H1 (cell line): ENCODE results near the gene NME4. TPM values are rescaled to one million over a fixed set of nuclear protein-coding genes. Genes with fewer than 3 reads are reported as not detected.

ENCODE experiments used
- CTCF ChIA-PET: fragments of 300-600 bp; sonication (Branson Sonifier 250); formaldehyde crosslinking; loops from one replicate; lab custom pipeline; 2021; ENCODE audit not compliant: partially characterized antibody; lab: Charles Lee
- POLR2A ChIA-PET: fragments of 300-600 bp; sonication (Branson Sonifier 250); formaldehyde crosslinking; loops from one replicate; lab custom pipeline; 2021; ENCODE audit warnings: inconsistent platforms; ENCODE audit not compliant: partially characterized antibody; lab: Charles Lee
- DNase-seq, 2 experiments: peaks; one replicate each; pipeline versions ENCODE4 v3.0.0 to v3.0.0-alpha.2; 2010 to 2022; ENCODE audit warnings: low spot score in 2 of 2, low read depth in 1 of 2, mixed read lengths in 1 of 2
- FAIRE-seq: peaks from 2 replicates; lab custom pipeline; 2011; peaks lifted over from hg19 to GRCh38; lab: Jason Lieb, UNC
- H2AFZ ChIP-seq: 2 replicates; pipeline ENCODE4 v1.8.1; 2012; ENCODE audit warnings: low read length, inconsistent platforms
- H2AK5ac ChIP-seq: 2 replicates; pipeline ENCODE4 v1.6.1; 2013; ENCODE audit warnings: low read depth, low read length
- H2BK120ac ChIP-seq: replicated peaks from 2 replicates; pipeline ENCODE3; 2013; ENCODE audit warnings: low read depth, low read length, inconsistent platforms
- H2BK12ac ChIP-seq: 2 replicates; pipeline ENCODE4 v1.6.1; 2013; ENCODE audit warnings: low read depth, low read length
- H2BK15ac ChIP-seq: 2 replicates; pipeline ENCODE4 v1.6.1; 2013; ENCODE audit warnings: low read length
- H2BK20ac ChIP-seq: 2 replicates; pipeline ENCODE4 v1.6.1; 2013; ENCODE audit warnings: low read length
- H2BK5ac ChIP-seq: 2 replicates; pipeline ENCODE4 v1.6.1; 2013; ENCODE audit warnings: low read depth, low read length
- H3K14ac ChIP-seq: 2 replicates; pipeline ENCODE4 v1.6.1; 2013; ENCODE audit warnings: inconsistent platforms; ENCODE audit not compliant: insufficient read length
- H3K18ac ChIP-seq: 2 replicates; pipeline ENCODE4 v1.6.1; 2013; ENCODE audit warnings: low read length; ENCODE audit errors: extremely low read depth
- H3K23ac ChIP-seq: 2 replicates; pipeline ENCODE4 v1.6.1; 2013; ENCODE audit warnings: inconsistent platforms; ENCODE audit not compliant: insufficient read length
- H3K23me2 ChIP-seq: 2 replicates; pipeline ENCODE4 v1.6.1; 2013; ENCODE audit warnings: low read depth, low read length
- H3K27ac ChIP-seq: 2 replicates; pipeline ENCODE4 v1.6.1; 2011; ENCODE audit warnings: low read depth, low read length, inconsistent platforms
- H3K27me3 ChIP-seq, 4 experiments: replicated peaks in 1 of 4; 1 replicate in 1 of 4; 2 replicates in 3 of 4; pipeline versions ENCODE4 v1.6.1 to v1.8.1; 2011 to 2013; ENCODE audit warnings: low read length in 3 of 4, mild to moderate bottlenecking in 3 of 4, inconsistent platforms in 2 of 4, mixed read lengths in 2 of 4, moderate library complexity in 1 of 4; ENCODE audit not compliant: control insufficient read depth in 3 of 4, insufficient read depth in 3 of 4; ENCODE audit errors: extremely low read depth in 1 of 4
- H3K36me3 ChIP-seq, 4 experiments: 2 replicates each; pipeline versions ENCODE4 v1.6.1 to v1.8.1; 2011 to 2013; ENCODE audit warnings: mild to moderate bottlenecking in 4 of 4, low read length in 3 of 4, moderate library complexity in 2 of 4, control low read depth in 1 of 4, inconsistent platforms in 1 of 4; ENCODE audit not compliant: insufficient read depth in 4 of 4, control insufficient read depth in 2 of 4
- H3K4ac ChIP-seq: replicated peaks from 2 replicates; pipeline ENCODE3; 2013; ENCODE audit warnings: low read length, low read depth, mixed read lengths, inconsistent platforms; ENCODE audit not compliant: insufficient read length
- H3K4me1 ChIP-seq, 4 experiments: replicated peaks in 1 of 4; 1 replicate in 1 of 4; 2 replicates in 3 of 4; pipeline versions ENCODE4 v1.6.1 to v1.8.1; 2011 to 2013; ENCODE audit warnings: low read length in 3 of 4, inconsistent platforms in 2 of 4, mixed read lengths in 1 of 4; ENCODE audit not compliant: insufficient read depth in 4 of 4, control insufficient read depth in 3 of 4
- H3K4me2 ChIP-seq, 2 experiments: 2 replicates each; pipeline versions ENCODE4 v1.6.1 to v1.8.1; 2011 to 2013; ENCODE audit warnings: low read depth in 2 of 2, low read length in 2 of 2, control low read depth in 1 of 2, inconsistent platforms in 1 of 2, mild to moderate bottlenecking in 1 of 2; ENCODE audit not compliant: insufficient read depth in 1 of 2
- H3K4me3 ChIP-seq, 4 experiments: fragments of 200-600, 300-600 bp in 1 of 4; sonication (generic), shearing (Covaris generic), sonication (Bioruptor Twin) in 1 of 4; 2 replicates each; pipeline versions ENCODE4 v1.5.1 to v1.8.1; 2011 to 2016; ENCODE audit warnings: low read length in 4 of 4, low read depth in 3 of 4, control low read depth in 2 of 4, inconsistent platforms in 2 of 4, mild to moderate bottlenecking in 2 of 4, mixed read lengths in 1 of 4, moderate library complexity in 1 of 4; ENCODE audit not compliant: insufficient read depth in 2 of 4; ENCODE audit errors: extremely low read depth in 1 of 4
- H3K56ac ChIP-seq: replicated peaks from 2 replicates; pipeline ENCODE3; 2013; ENCODE audit warnings: low read depth, mild to moderate bottlenecking, mixed read lengths, low read length, inconsistent platforms; ENCODE audit not compliant: insufficient read length
- H3K79me1 ChIP-seq: 2 replicates; pipeline ENCODE4 v1.6.1; 2013; ENCODE audit warnings: low read depth, low read length, control low read depth
- H3K79me2 ChIP-seq, 2 experiments: 2 replicates each; pipeline versions ENCODE4 v1.6.1 to v1.8.1; 2012 to 2013; ENCODE audit warnings: low read length in 2 of 2, mild to moderate bottlenecking in 2 of 2, inconsistent platforms in 1 of 2; ENCODE audit not compliant: insufficient read depth in 2 of 2, control insufficient read depth in 1 of 2
- H3K9ac ChIP-seq, 4 experiments: replicated peaks in 1 of 4; 1 replicate in 1 of 4; 2 replicates in 3 of 4; pipeline versions ENCODE4 v1.6.1 to v1.8.1; 2011 to 2013; ENCODE audit warnings: low read depth in 3 of 4, low read length in 3 of 4, control low read depth in 2 of 4, mild to moderate bottlenecking in 2 of 4, moderate library complexity in 2 of 4, inconsistent platforms in 1 of 4; ENCODE audit errors: extremely low read depth in 1 of 4
- H3K9me3 ChIP-seq, 2 experiments: 2 replicates each; pipeline versions ENCODE4 v1.6.1 to v1.8.1; 2012 to 2013; ENCODE audit warnings: mild to moderate bottlenecking in 2 of 2, moderate library complexity in 2 of 2, control low read depth in 1 of 2, inconsistent platforms in 1 of 2, low read depth in 1 of 2, low read length in 1 of 2, mixed read lengths in 1 of 2; ENCODE audit not compliant: insufficient read depth in 2 of 2
- H4K20me1 ChIP-seq, 2 experiments: replicated peaks in 1 of 2; 2 replicates each; pipeline versions ENCODE3 to v1.8.1; 2011 to 2013; ENCODE audit warnings: inconsistent platforms in 2 of 2, low read length in 2 of 2, mild to moderate bottlenecking in 1 of 2; ENCODE audit not compliant: insufficient read depth in 2 of 2, control insufficient read depth in 1 of 2
- H4K5ac ChIP-seq: 2 replicates; pipeline ENCODE4 v1.6.1; 2013; ENCODE audit warnings: low read length, low read depth, mixed read lengths, inconsistent platforms; ENCODE audit not compliant: insufficient read length
- H4K8ac ChIP-seq: 2 replicates; pipeline ENCODE4 v1.8.0; 2013; ENCODE audit warnings: mild to moderate bottlenecking, moderate library complexity, low read length, inconsistent platforms; ENCODE audit not compliant: insufficient read depth; ENCODE audit errors: extremely low read depth
- H4K91ac ChIP-seq: replicated peaks from 2 replicates; pipeline ENCODE3; 2013; ENCODE audit warnings: low read length, mixed read lengths, inconsistent platforms; ENCODE audit not compliant: insufficient read length
- BACH1 ChIP-seq: IDR thresholded peaks from 2 replicates; pipeline ENCODE4 v1.6.1; 2012; ENCODE audit warnings: low read length, improper control_type of control experiment
- EP300 ChIP-seq, 2 experiments: IDR thresholded peaks; 1 replicate in 1 of 2; 2 replicates in 1 of 2; pipeline ENCODE4 v1.6.1; 2011 to 2012; ENCODE audit warnings: low read depth in 2 of 2, low read length in 2 of 2, mild to moderate bottlenecking in 2 of 2, borderline replicate concordance in 1 of 2, inconsistent platforms in 1 of 2, moderate library complexity in 1 of 2
- FOSL1 ChIP-seq: IDR thresholded peaks from 2 replicates; pipeline ENCODE4 v1.6.1; 2011; ENCODE audit warnings: mild to moderate bottlenecking, low read depth, low read length, moderate library complexity; ENCODE audit not compliant: insufficient read depth
- JUN ChIP-seq: IDR thresholded peaks from 2 replicates; pipeline ENCODE4 v1.6.1; 2011; ENCODE audit warnings: low read depth, mild to moderate bottlenecking, improper control_type of control experiment, low read length
- KDM5A ChIP-seq: fragments of 200-600 bp; IDR thresholded peaks from 2 replicates; pipeline ENCODE4 v1.7.1; 2012; ENCODE audit warnings: mild to moderate bottlenecking, low read length, inconsistent platforms, mixed read lengths
- MAX ChIP-seq: IDR thresholded peaks from 2 replicates; pipeline ENCODE4 v1.6.1; 2012; ENCODE audit warnings: inconsistent platforms
- POLR2A ChIP-seq, 2 experiments: IDR thresholded peaks; 1 replicate in 1 of 2; 2 replicates in 1 of 2; pipeline ENCODE4 v1.6.1; 2011; ENCODE audit warnings: low read depth in 2 of 2, low read length in 2 of 2, mild to moderate bottlenecking in 2 of 2; ENCODE audit errors: control extremely low read depth in 1 of 2
- POLR2AphosphoS5 ChIP-seq: IDR thresholded peaks from 2 replicates; pipeline ENCODE4 v1.6.1; 2011; ENCODE audit warnings: low read depth, low read length
- SP1 ChIP-seq: IDR thresholded peaks from 2 replicates; pipeline ENCODE4 v1.6.1; 2011; ENCODE audit warnings: low read depth, low read length
- TAF1 ChIP-seq: IDR thresholded peaks from 2 replicates; pipeline ENCODE4 v1.6.1; 2011; ENCODE audit warnings: mild to moderate bottlenecking, low read depth, low read length
- TBP ChIP-seq: IDR thresholded peaks from 2 replicates; pipeline ENCODE4 v1.6.1; 2011; ENCODE audit warnings: low read depth, low read length, improper control_type of control experiment
- TCF12 ChIP-seq: IDR thresholded peaks from 2 replicates; pipeline ENCODE4 v1.6.1; 2011; ENCODE audit warnings: low read depth, mild to moderate bottlenecking, low read length
- WGBS, 2 experiments: shearing (Covaris generic) in 1 of 2; methylation state at CpG; one replicate each; pipeline versions ENCODE4 v1.1.6 to v1.1.7; 2013 to 2015; ENCODE audit warnings: low lambda C conversion rate in 2 of 2, mixed read lengths in 2 of 2, inconsistent platforms in 1 of 2, low coverage in 1 of 2, missing lambda C conversion rate in 1 of 2; ENCODE audit not compliant: insufficient replicate concordance in 2 of 2, insufficient coverage in 1 of 2, insufficient read length in 1 of 2; ENCODE audit errors: extremely low coverage in 1 of 2, missing lambda C conversion rate in 1 of 2; 5-methylcytosine and 5-hydroxymethylcytosine counted together
- polyA plus RNA-seq, 7 experiments: library from polyadenylated mRNA; depleted of rRNA in 3 of 7; stranded (reverse) in 5 of 7; unstranded in 2 of 7; fragments of >200 nt in 5 of 7; fragments of 200-250 nt in 2 of 7; gene quantifications; 1 replicate in 5 of 7; 2 replicates in 1 of 7; 4 replicates in 1 of 7; pipeline versions ENCODE4 v1.2.1 to v1.2.3, GENCODE V29; 2011 to 2013; ENCODE audit warnings: missing spikeins in 2 of 7, mixed read lengths in 2 of 7
- total RNA-seq: library from RNA; stranded (reverse); fragmentation: NEBNext Ultra II Directional; extraction: Animal tissue kit (Norgen Biotek cat#: 25700); gene quantifications from 2 replicates; pipeline ENCODE4 v1.2.1, GENCODE V29; 2021

Gene NME4
- total and polyA plus RNA-seq, 2 of the 8 experiments (the other 6 are each of a cell fraction or from before 2014, with no cell fraction given) = 408 to 863 TPM

- Histone ChIP-seq H3K9me3 (no peaks in the 10 kb centered on the region), H4K91ac (peak overlapping the region; percentile 54), H3K9ac (peak overlapping the region in 1 of 4 experiments; percentile 13; a peak in 2 of 7 replicates), H3K79me2 (no peaks in the 10 kb centered on the region; a peak in 1 of 4 replicates), H3K23ac (no peak overlapping the region), H4K5ac (peak overlapping the region; percentile 15), H3K23me2 (no peaks in the 10 kb centered on the region; the same call in 1 of the 2 replicates), H3K4me1 (peaks cover 0 to 10% (median 8%) of the 10 kb centered on the region in 4 experiments; a peak in 5 of 7 replicates), H2AK5ac (no peak overlapping the region), H2BK20ac (no peak overlapping the region), H4K20me1 (peaks cover 8 to 29% of the 10 kb centered on the region in 2 experiments), H2BK15ac (no peak overlapping the region), H3K79me1 (no peaks in the 10 kb centered on the region; the same call in 1 of the 2 replicates), H2BK12ac (no peak overlapping the region), H2AFZ (no peak overlapping the region), H3K27me3 (no peaks in the 10 kb centered on the region), H3K27ac (no peak overlapping the region), H2BK120ac (no peak overlapping the region), H3K4ac (peak overlapping the region; percentile 32), H3K36me3 (peaks cover 20 to 49% (median 41%) of the 10 kb centered on the region in 4 experiments), H3K4me3 (peak overlapping the region; percentile 23 to 60 (median 49); a peak in 7 of 8 replicates), H3K18ac (no peak overlapping the region), H3K56ac (peak overlapping the region; percentile 46), H3K14ac (no peak overlapping the region), H3K4me2 (peak overlapping the region; percentile 70 to 76), H4K8ac (no peak overlapping the region; the same call in 1 of the 2 replicates), H2BK5ac (peak overlapping the region; percentile 63; the same call in 1 of the 2 replicates)
- WGBS, 2 experiments = 30% methylated on average over 18 of the region's 44 CpGs; no CpG with 5 or more reads in 1 of the 2 experiments
- peak in 1 of 2 experiments; percentile 69 for DNase-seq
- ChIA-PET POLR2A (interaction anchor here (0.7 to 2.5 kb wide), 11 partner anchors 8 to 346 kb away, joined by 3 to 11 read pairs (median 5); partner anchors contain the start of gene FAM234A), CTCF (interaction anchor here (0.9 to 1.8 kb wide), 5 partner anchors 20 to 52 kb away, joined by 3 to 5 read pairs (median 3); no protein-coding TSS in a partner anchor)
- FAIRE-seq = no peak
- TF ChIP-seq FOSL1 (no peak), KDM5A (no peak), TAF1 (no peak), MAX (0 out of 2 replicates have a peak, but pooled peaks have one; percentile 36), EP300 (IDR thresholded peaks at IDR 0.05; ENCODE audit: borderline replicate concordance in 1 of 2, low read depth in 2 of 2, low read length in 2 of 2) (no peak), POLR2AphosphoS5 (peak; percentile 15; the same call in 1 of the 2 replicates), TCF12 (no peak), BACH1 (no peak), SP1 (no peak), POLR2A (IDR thresholded peaks at IDR 0.05; ENCODE audit: control extremely low read depth in 1 of 2, low read depth in 2 of 2, low read length in 2 of 2) (no peak), JUN (no peak), TBP (0 out of 2 replicates have a peak, but pooled peaks have one; percentile 11)
These were observed 27.0 kb upstream of the NME4 start for GRCh38 chr16:369866-370436.
